K562 (cell line): ENCODE data around the gene RFWD3. TPM values are rescaled to one million over a fixed set of nuclear protein-coding genes. Genes with fewer than 3 reads are reported as not detected.

Experiments
- ATAC-seq: fragments of 200-7000 bp; cut with Tn5 transposase; 3 replicates; pipeline ENCODE4 v1.9.1; 2020; ENCODE audit warnings: moderate library complexity
- BruUV-seq: library from RNA; stranded (reverse); fragments of 400-500 nt; replicated peaks from 2 replicates; lab custom pipeline; 2021; lab: Mats Ljungman, UMichigan
- CTCF ChIA-PET: fragments of 300-600 bp; formaldehyde crosslinking; extraction: SDS; loops from one replicate; lab custom pipeline; 2021; ENCODE audit warnings: low intra/inter-chr PET ratio; lab: Yijun Ruan, JAX
- POLR2A ChIA-PET: fragments of 300-600, 350-650 bp; sonication (Branson Sonifier 250); formaldehyde crosslinking; extraction: SDS; loops from one replicate; lab custom pipeline; 2021; ENCODE audit warnings: antibody characterized with exemption, inconsistent platforms; lab: Yijun Ruan, JAX
- DNase-seq, 4 experiments: peaks; one replicate each; pipeline versions ENCODE4 v3.0.0 to v3.0.0-alpha.2; 2011 to 2018; ENCODE audit warnings: low spot score in 3 of 4, mixed read lengths in 3 of 4; ENCODE audit errors: extremely low read depth in 1 of 4
- FAIRE-seq: peaks from 2 replicates; lab custom pipeline; 2011; peaks lifted over from hg19 to GRCh38; lab: Jason Lieb, UNC
- H2AFZ ChIP-seq: 2 replicates; pipeline ENCODE4 v1.6.0; 2011; ENCODE audit warnings: low read depth, low read length, control low read depth, inconsistent platforms
- H3K27ac ChIP-seq: fragments of 200-600 bp; 3 replicates; pipeline ENCODE4 v1.8.0; 2011; ENCODE audit warnings: low read depth, mild to moderate bottlenecking, control low read depth, inconsistent platforms, low read length, moderate library complexity, mixed read lengths; ENCODE audit errors: extremely low read depth
- H3K27me3 ChIP-seq, 2 experiments: fragments of 300-600 bp in 1 of 2; 2 replicates in 1 of 2; 3 replicates in 1 of 2; pipeline versions ENCODE4 v1.6.0 to v1.8.0; 2011; ENCODE audit warnings: inconsistent platforms in 2 of 2, low read length in 2 of 2, mild to moderate bottlenecking in 1 of 2, mixed read lengths in 1 of 2, moderate library complexity in 1 of 2; ENCODE audit not compliant: control insufficient read depth in 2 of 2, insufficient read depth in 2 of 2
- H3K36me3 ChIP-seq: fragments of 300-600 bp; 3 replicates; pipeline ENCODE4 v1.8.0; 2011; ENCODE audit warnings: mild to moderate bottlenecking, low read length, inconsistent platforms; ENCODE audit not compliant: control insufficient read depth, insufficient read depth
- H3K4me1 ChIP-seq, 2 experiments: fragments of 200-600 bp in 1 of 2; replicated peaks in 1 of 2; 2 replicates in 1 of 2; 3 replicates in 1 of 2; pipeline versions ENCODE4 v1.5.1 to v1.8.0; 2011; ENCODE audit warnings: inconsistent platforms in 2 of 2, low read length in 2 of 2, mild to moderate bottlenecking in 1 of 2, mixed read lengths in 1 of 2, moderate library complexity in 1 of 2; ENCODE audit not compliant: control insufficient read depth in 2 of 2, insufficient read depth in 2 of 2
- H3K4me2 ChIP-seq: 2 replicates; pipeline ENCODE4 v1.6.1; 2011; ENCODE audit warnings: low read length, control low read depth, inconsistent platforms, mixed read lengths; ENCODE audit not compliant: insufficient read depth
- H3K4me3 ChIP-seq: fragments of 200-600 bp; sonication (generic), shearing (Covaris generic); 2 replicates; pipeline ENCODE4 v1.5.1; 2016; ENCODE audit warnings: control low read depth, inconsistent platforms
- H3K79me2 ChIP-seq: fragments of 200-600 bp; 3 replicates; pipeline ENCODE4 v1.8.0; 2011; ENCODE audit warnings: low read length, inconsistent platforms; ENCODE audit not compliant: control insufficient read depth, insufficient read depth
- H3K9ac ChIP-seq, 2 experiments: 2 replicates each; pipeline versions ENCODE4 v1.6.0 to v1.6.1; 2011; ENCODE audit warnings: low read depth in 2 of 2, low read length in 2 of 2, control low read depth in 1 of 2, inconsistent platforms in 1 of 2, mild to moderate bottlenecking in 1 of 2, mixed read lengths in 1 of 2; ENCODE audit not compliant: insufficient read depth in 1 of 2
- H3K9me1 ChIP-seq: one replicate; pipeline ENCODE4 v1.6.0; 2011; ENCODE audit warnings: inconsistent platforms, mild to moderate bottlenecking, low read length, moderate library complexity; ENCODE audit not compliant: control insufficient read depth, insufficient read depth
- H3K9me3 ChIP-seq: replicated peaks from 2 replicates; pipeline ENCODE4 v1.5.1; 2011; ENCODE audit warnings: low read depth, low read length, inconsistent platforms; ENCODE audit not compliant: control insufficient read depth, insufficient read depth
- H4K20me1 ChIP-seq: replicated peaks from 2 replicates; pipeline ENCODE4 v1.6.1; 2011; ENCODE audit warnings: low read length, inconsistent platforms, mixed read lengths; ENCODE audit not compliant: control insufficient read depth, insufficient read depth
- CXXC5 ChIP-seq: fragments of 250-450 bp; sonication (Bioruptor Pico); IDR thresholded peaks from 2 replicates; pipeline ENCODE4 v1.8.0; 2022; ENCODE audit warnings: inconsistent platforms, mild to moderate bottlenecking, moderate library complexity
- GABPB2 ChIP-seq: fragments of 250-450 bp; sonication (Bioruptor Pico); conservative IDR thresholded peaks from 2 replicates; pipeline ENCODE4 v1.5.1; 2021; ENCODE audit warnings: mild to moderate bottlenecking
- MCM7 ChIP-seq, 2 experiments: fragments of 450-650 bp; IDR thresholded peaks; 2 replicates each; pipeline ENCODE4 v1.6.1; 2016 to 2018
- NBN ChIP-seq: fragments of 450-650 bp; IDR thresholded peaks from 2 replicates; pipeline ENCODE4 v1.6.1; 2016; ENCODE audit warnings: low read depth, mild to moderate bottlenecking
- RAD21 ChIP-seq, 2 experiments: fragments of 250-450 bp in 1 of 2; fragments of 450-650 bp in 1 of 2; sonication (Bioruptor Pico) in 1 of 2; formaldehyde crosslinking in 1 of 2; IDR thresholded peaks in 1 of 2; conservative IDR thresholded peaks in 1 of 2; 2 replicates each; pipeline versions ENCODE4 v1.4.0 to v1.8.0; 2020 to 2022; ENCODE audit warnings: mild to moderate bottlenecking in 2 of 2, moderate library complexity in 1 of 2
- SP2 ChIP-seq: IDR thresholded peaks from 2 replicates; pipeline ENCODE4 v1.6.1; 2011; ENCODE audit warnings: mild to moderate bottlenecking, low read depth, low read length, moderate library complexity; ENCODE audit not compliant: poor library complexity, severe bottlenecking; ENCODE audit errors: extremely low read depth
- YY1 ChIP-seq, 3 experiments: IDR thresholded peaks; 2 replicates each; pipeline ENCODE4 v1.6.1; 2011; ENCODE audit warnings: low read length in 2 of 3, mild to moderate bottlenecking in 2 of 3, moderate library complexity in 2 of 3, borderline replicate concordance in 1 of 3, control low read depth in 1 of 3, low read depth in 1 of 3; ENCODE audit not compliant: insufficient read depth in 3 of 3, insufficient replicate concordance in 2 of 3, control insufficient read depth in 1 of 3, insufficient read length in 1 of 3; ENCODE audit errors: extremely low read depth in 1 of 3
- ZNF589 ChIP-seq: fragments of 200-800 bp; sonication (Bioruptor generic); IDR thresholded peaks from 2 replicates; pipeline ENCODE4 v1.6.1; 2016; ENCODE audit warnings: low read depth, missing genetic modification characterization, missing compliant biosample characterization
- WGBS: fragments of 100-300 bp; shearing (Covaris generic); methylation state at CpG from one replicate; pipeline ENCODE4 v1.1.6; 2016; ENCODE audit warnings: low coverage, mixed read lengths; ENCODE audit not compliant: insufficient coverage; ENCODE audit errors: missing lambda C conversion rate; 5-methylcytosine and 5-hydroxymethylcytosine counted together
- in situ Hi-C: fragments of 300-500 bp; cut with MboI; formaldehyde crosslinking; loops from 4 replicates; pipeline ENCODE4 v1.15.0; 2018; ENCODE audit warnings: inconsistent platforms, mixed read lengths
- intact Hi-C: fragments of 100-400 bp; cut with micrococcal nuclease; formaldehyde crosslinking; loops from 2 replicates; pipeline ENCODE4 v1.14.2; 2022
- polyA plus RNA-seq, 8 experiments: library from polyadenylated mRNA; depleted of rRNA in 4 of 8; stranded (reverse) in 5 of 8; unstranded in 3 of 8; fragments of >200 nt; fragmentation: Nextera tagmentation in 2 of 8; fragmentation: Illumina TruSeq in 1 of 8; extraction: Ambion mirVana in 2 of 8; extraction: Trizol in 1 of 8; gene quantifications; 2 replicates each; pipeline versions ENCODE4 v1.2.1 to v1.2.3, GENCODE V29; 2011 to 2014; ENCODE audit warnings: inconsistent platforms in 1 of 8, missing spikeins in 1 of 8
- total RNA-seq, 7 experiments: library from RNA; depleted of rRNA in 6 of 7; stranded (reverse); fragments of >200 nt in 6 of 7; fragmentation: Illumina TruSeq in 2 of 7; extraction: Trizol in 2 of 7; gene quantifications; 2 replicates each; pipeline versions ENCODE4 v1.2.1 to v1.2.3, GENCODE V29; 2011 to 2021; ENCODE audit warnings: low replicate concordance in 1 of 7
- TF ChIP-seq, protein P1 (sequence below): fragments of 250-450 bp; sonication (Bioruptor Pico); IDR thresholded peaks from 2 replicates; pipeline ENCODE4 v1.8.0; 2021; ENCODE audit warnings: moderate library complexity, mild to moderate bottlenecking, inconsistent platforms
- TF ChIP-seq, protein P2 (sequence below), 3 experiments: IDR thresholded peaks in 2 of 3; conservative IDR thresholded peaks in 1 of 3; 2 replicates each; pipeline ENCODE4 v1.5.1; 2011 to 2012; ENCODE audit warnings: low read length in 3 of 3, mild to moderate bottlenecking in 3 of 3, control low read depth in 2 of 3, improper control_type of control experiment in 1 of 3, inconsistent platforms in 1 of 3, low read depth in 1 of 3, mixed read lengths in 1 of 3, moderate library complexity in 1 of 3; ENCODE audit not compliant: insufficient read depth in 2 of 3
- TF ChIP-seq, protein P3 (sequence below): fragments of 450-650 bp; formaldehyde crosslinking; IDR thresholded peaks from 2 replicates; pipeline ENCODE4 v1.4.0; 2020; ENCODE audit warnings: mild to moderate bottlenecking, moderate library complexity
- TF ChIP-seq, protein P4 (sequence below): fragments of 250-450 bp; sonication (Bioruptor Pico); IDR thresholded peaks from 2 replicates; pipeline ENCODE4 v1.8.0; 2022; ENCODE audit warnings: inconsistent platforms

Gene RFWD3
- total and polyA plus RNA-seq, 9 of the 15 experiments (the other 6 are each of a cell fraction or from before 2014, with no cell fraction given): 20.8 to 121 (median 79.0) TPM

DNA sequence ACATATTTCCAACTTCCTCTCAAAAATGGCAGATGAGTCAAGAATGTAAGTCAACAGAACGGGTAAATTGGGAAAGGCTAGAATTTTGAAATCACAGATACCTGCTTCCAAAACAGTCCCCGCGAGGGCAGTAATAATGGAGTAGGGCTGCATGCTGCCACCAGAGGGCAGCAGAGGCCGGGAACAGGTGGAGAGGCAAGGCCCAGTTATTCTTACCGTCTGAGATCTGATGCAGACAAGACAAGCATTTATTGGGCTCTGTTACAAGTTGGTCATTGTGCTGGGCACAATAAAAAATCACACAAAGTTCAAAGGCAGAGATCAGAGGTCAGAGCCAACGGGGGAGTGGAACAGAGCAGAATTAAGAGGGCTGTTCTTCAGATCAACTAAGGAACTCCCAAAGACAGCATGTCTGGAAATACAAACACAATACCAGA lies 42.8 kb upstream of the RFWD3 start:
- FAIRE-seq (peak; percentile 98), DNase-seq (peak; percentile 82 to 85 (median 85)), ATAC-seq (peak; percentile 95)
- H3K79me2 ChIP-seq: no peaks in the 10 kb centered on the region
- H3K27ac ChIP-seq: no peak overlapping the region
- BruUV-seq: no TSS peak
- peaks cover 0 to 8% of the 10 kb centered on the region in 2 experiments; a peak in 1 of 5 replicates for H3K4me1 ChIP-seq
- no peaks in the 10 kb centered on the region for H3K9me3 ChIP-seq
- H3K36me3 ChIP-seq: no peaks in the 10 kb centered on the region
- CTCF ChIA-PET: interaction anchor here (0.6 to 3.2 kb wide), 4 partner anchors 104 to 400 kb away, joined by 3 to 24 read pairs (median 10); no protein-coding TSS in a partner anchor
- no peaks in the 10 kb centered on the region for H4K20me1 ChIP-seq
- no peak overlapping the region for H2AFZ ChIP-seq
- H3K27me3 ChIP-seq: peaks cover 9 to 20% of the 10 kb centered on the region in 2 experiments; a peak in 4 of 5 replicates
- POLR2A ChIA-PET: no interaction called here
- in situ Hi-C loops: loop anchor here (25.0 kb wide), 1 partner anchor 428 kb away; the partner anchor contains the start of gene ZFP1
- H3K9me1 ChIP-seq: no peaks in the 10 kb centered on the region
- intact Hi-C loops: loop anchor here (1.0 to 10.0 kb wide), 3 partner anchors 104 to 425 kb away; no protein-coding TSS in a partner anchor
- 1% methylated on average over 6 of the region's 6 CpGs for WGBS
- no peak overlapping the region for H3K9ac ChIP-seq
- no peak overlapping the region for H3K4me2 ChIP-seq
- no peak overlapping the region for H3K4me3 ChIP-seq
- TF ChIP-seq NBN: no peak
- TF ChIP-seq SP2: no peak
- TF ChIP-seq, protein P1, sequence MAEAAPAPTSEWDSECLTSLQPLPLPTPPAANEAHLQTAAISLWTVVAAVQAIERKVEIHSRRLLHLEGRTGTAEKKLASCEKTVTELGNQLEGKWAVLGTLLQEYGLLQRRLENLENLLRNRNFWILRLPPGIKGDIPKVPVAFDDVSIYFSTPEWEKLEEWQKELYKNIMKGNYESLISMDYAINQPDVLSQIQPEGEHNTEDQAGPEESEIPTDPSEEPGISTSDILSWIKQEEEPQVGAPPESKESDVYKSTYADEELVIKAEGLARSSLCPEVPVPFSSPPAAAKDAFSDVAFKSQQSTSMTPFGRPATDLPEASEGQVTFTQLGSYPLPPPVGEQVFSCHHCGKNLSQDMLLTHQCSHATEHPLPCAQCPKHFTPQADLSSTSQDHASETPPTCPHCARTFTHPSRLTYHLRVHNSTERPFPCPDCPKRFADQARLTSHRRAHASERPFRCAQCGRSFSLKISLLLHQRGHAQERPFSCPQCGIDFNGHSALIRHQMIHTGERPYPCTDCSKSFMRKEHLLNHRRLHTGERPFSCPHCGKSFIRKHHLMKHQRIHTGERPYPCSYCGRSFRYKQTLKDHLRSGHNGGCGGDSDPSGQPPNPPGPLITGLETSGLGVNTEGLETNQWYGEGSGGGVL (CRISPR knock-in tag): no peak
- peak; percentile 87 to 94 for TF ChIP-seq RAD21 (CRISPR knock-in tag; conservative IDR thresholded peaks at IDR 0.05 in 1 of 2, IDR thresholded peaks at IDR 0.05 in 1 of 2)
- no peak for TF ChIP-seq MCM7 (IDR thresholded peaks at IDR 0.05)
- TF ChIP-seq, protein P2, sequence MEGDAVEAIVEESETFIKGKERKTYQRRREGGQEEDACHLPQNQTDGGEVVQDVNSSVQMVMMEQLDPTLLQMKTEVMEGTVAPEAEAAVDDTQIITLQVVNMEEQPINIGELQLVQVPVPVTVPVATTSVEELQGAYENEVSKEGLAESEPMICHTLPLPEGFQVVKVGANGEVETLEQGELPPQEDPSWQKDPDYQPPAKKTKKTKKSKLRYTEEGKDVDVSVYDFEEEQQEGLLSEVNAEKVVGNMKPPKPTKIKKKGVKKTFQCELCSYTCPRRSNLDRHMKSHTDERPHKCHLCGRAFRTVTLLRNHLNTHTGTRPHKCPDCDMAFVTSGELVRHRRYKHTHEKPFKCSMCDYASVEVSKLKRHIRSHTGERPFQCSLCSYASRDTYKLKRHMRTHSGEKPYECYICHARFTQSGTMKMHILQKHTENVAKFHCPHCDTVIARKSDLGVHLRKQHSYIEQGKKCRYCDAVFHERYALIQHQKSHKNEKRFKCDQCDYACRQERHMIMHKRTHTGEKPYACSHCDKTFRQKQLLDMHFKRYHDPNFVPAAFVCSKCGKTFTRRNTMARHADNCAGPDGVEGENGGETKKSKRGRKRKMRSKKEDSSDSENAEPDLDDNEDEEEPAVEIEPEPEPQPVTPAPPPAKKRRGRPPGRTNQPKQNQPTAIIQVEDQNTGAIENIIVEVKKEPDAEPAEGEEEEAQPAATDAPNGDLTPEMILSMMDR (IDR thresholded peaks at IDR 0.05 in 2 of 3, conservative IDR thresholded peaks at IDR 0.05 in 1 of 3; ENCODE audit: insufficient read depth in 2 of 3, low read depth in 1 of 3, low read length in 3 of 3): peak; percentile 97 to 99 (median 99)
- no peak for TF ChIP-seq ZNF589 (CRISPR knock-in tag)
- TF ChIP-seq CXXC5 (CRISPR knock-in tag): no peak
- TF ChIP-seq, protein P3, sequence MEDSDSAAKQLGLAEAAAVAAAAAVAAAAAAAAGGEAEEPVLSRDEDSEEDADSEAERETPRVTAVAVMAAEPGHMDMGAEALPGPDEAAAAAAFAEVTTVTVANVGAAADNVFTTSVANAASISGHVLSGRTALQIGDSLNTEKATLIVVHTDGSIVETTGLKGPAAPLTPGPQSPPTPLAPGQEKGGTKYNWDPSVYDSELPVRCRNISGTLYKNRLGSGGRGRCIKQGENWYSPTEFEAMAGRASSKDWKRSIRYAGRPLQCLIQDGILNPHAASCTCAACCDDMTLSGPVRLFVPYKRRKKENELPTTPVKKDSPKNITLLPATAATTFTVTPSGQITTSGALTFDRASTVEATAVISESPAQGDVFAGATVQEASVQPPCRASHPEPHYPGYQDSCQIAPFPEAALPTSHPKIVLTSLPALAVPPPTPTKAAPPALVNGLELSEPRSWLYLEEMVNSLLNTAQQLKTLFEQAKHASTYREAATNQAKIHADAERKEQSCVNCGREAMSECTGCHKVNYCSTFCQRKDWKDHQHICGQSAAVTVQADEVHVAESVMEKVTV (CRISPR knock-in tag): peak; percentile 81
- peak in 2 of 3 experiments; percentile 25 to 42 for TF ChIP-seq YY1 (IDR thresholded peaks at IDR 0.05; ENCODE audit: borderline replicate concordance in 1 of 3, control insufficient read depth in 1 of 3, extremely low read depth in 1 of 3, insufficient read depth in 3 of 3, insufficient read length in 1 of 3, insufficient replicate concordance in 2 of 3, low read depth in 1 of 3, low read length in 2 of 3)
- no peak for TF ChIP-seq GABPB2
- TF ChIP-seq, protein P4, sequence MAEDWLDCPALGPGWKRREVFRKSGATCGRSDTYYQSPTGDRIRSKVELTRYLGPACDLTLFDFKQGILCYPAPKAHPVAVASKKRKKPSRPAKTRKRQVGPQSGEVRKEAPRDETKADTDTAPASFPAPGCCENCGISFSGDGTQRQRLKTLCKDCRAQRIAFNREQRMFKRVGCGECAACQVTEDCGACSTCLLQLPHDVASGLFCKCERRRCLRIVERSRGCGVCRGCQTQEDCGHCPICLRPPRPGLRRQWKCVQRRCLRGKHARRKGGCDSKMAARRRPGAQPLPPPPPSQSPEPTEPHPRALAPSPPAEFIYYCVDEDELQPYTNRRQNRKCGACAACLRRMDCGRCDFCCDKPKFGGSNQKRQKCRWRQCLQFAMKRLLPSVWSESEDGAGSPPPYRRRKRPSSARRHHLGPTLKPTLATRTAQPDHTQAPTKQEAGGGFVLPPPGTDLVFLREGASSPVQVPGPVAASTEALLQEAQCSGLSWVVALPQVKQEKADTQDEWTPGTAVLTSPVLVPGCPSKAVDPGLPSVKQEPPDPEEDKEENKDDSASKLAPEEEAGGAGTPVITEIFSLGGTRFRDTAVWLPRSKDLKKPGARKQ (CRISPR knock-in tag): no peak
